ENCODE data around the gene ARHGAP1. TPM values are rescaled to one million over a fixed set of nuclear protein-coding genes. Genes with fewer than 3 reads are reported as not detected.
"Not testable (repeated sequence)": the region's sequence is repeated elsewhere in the genome, so short reads cannot be mapped to it uniquely, and the experiment has no call there.

ARHGAP1 gene
- total and polyA plus RNA-seq, 3 experiments from 2014 or later: 56.8 to 76.1 (median 56.8) TPM

GRCh38 chr11:46709351-46709750, 8.9 kb upstream of the ARHGAP1 start:
- H3K9me3 Mint-ChIP-seq; H3K4me1 ChIP-seq (ENCODE audit: insufficient read depth, low read length); H3K27me3 Mint-ChIP-seq; H3K4me1 Mint-ChIP-seq; H3K4me3 Mint-ChIP-seq; H3K27ac ChIP-seq (ENCODE audit: low read depth, low read length); POLR2A ChIA-PET; DNase-seq; H3K9me3 ChIP-seq (ENCODE audit: low read length); H3K4me3 ChIP-seq (ENCODE audit: low read length); H3K27me3 ChIP-seq (ENCODE audit: insufficient read depth, low read length, poor library complexity, severe bottlenecking): not testable (repeated sequence)
- peaks cover 17% of the 10 kb centered on the region for H3K36me3 ChIP-seq (ENCODE audit: insufficient read depth, low read length)
- peak overlapping the region in 2 of 8 donors; percentile 16 to 43 for H3K27ac Mint-ChIP-seq
- peaks cover 0 to 40% (median 7%) of the 10 kb centered on the region in 3 donors for H3K36me3 Mint-ChIP-seq
- CTCF ChIA-PET: interaction anchor here (0.7 kb wide), 1 partner anchor 466 kb away, joined by 3 read pairs; no protein-coding TSS in a partner anchor

- no peak for DNase-seq
- no peaks in the 10 kb centered on the region for H3K27me3 ChIP-seq (ENCODE audit: insufficient read depth, low read length, poor library complexity, severe bottlenecking)
- Mint-ChIP-seq H3K27me3 (no peaks in the 10 kb centered on the region), H3K9me3 (no peaks in the 10 kb centered on the region), H3K4me3 (no peak overlapping the region), H3K4me1 (peaks cover 16 to 17% (median 17%) of the 10 kb centered on the region in 3 donors), H3K36me3 (peaks cover 0 to 60% (median 8%) of the 10 kb centered on the region in 3 donors), H3K27ac (no peak overlapping the region)
- H3K9me3 ChIP-seq (ENCODE audit: low read length): no peaks in the 10 kb centered on the region
- ChIA-PET POLR2A (no interaction called here), CTCF (no interaction called here)
- peaks cover 34% of the 10 kb centered on the region for H3K36me3 ChIP-seq (ENCODE audit: insufficient read depth, low read length)
- H3K4me3 ChIP-seq (ENCODE audit: low read length): no peak overlapping the region
- peaks cover 13% of the 10 kb centered on the region for H3K4me1 ChIP-seq (ENCODE audit: insufficient read depth, low read length)
- no peak overlapping the region for H3K27ac ChIP-seq (ENCODE audit: low read depth, low read length)
These were observed 6.5 kb upstream of the ARHGAP1 start for GRCh38 chr11:46706886-46707285.

GRCh38 chr11:46705070-46705688, 4.8 kb upstream of the ARHGAP1 start:
- Mint-ChIP-seq H3K4me3 (no peak overlapping the region), H3K27ac (no peak overlapping the region), H3K36me3 (peaks cover 0 to 74% (median 8%) of the 10 kb centered on the region in 3 donors), H3K4me1 (peaks cover 25 to 32% (median 31%) of the 10 kb centered on the region in 3 donors), H3K9me3 (no peaks in the 10 kb centered on the region), H3K27me3 (no peaks in the 10 kb centered on the region)
- CTCF ChIA-PET: no interaction called here
- Histone ChIP-seq H3K27ac (ENCODE audit: low read depth, low read length) (no peak overlapping the region), H3K9me3 (ENCODE audit: low read length) (no peaks in the 10 kb centered on the region), H3K4me3 (ENCODE audit: low read length) (no peak overlapping the region), H3K36me3 (ENCODE audit: insufficient read depth, low read length) (peaks cover 34% of the 10 kb centered on the region), H3K4me1 (ENCODE audit: insufficient read depth, low read length) (peaks cover 21% of the 10 kb centered on the region), H3K27me3 (ENCODE audit: insufficient read depth, low read length, poor library complexity, severe bottlenecking) (no peaks in the 10 kb centered on the region)
- POLR2A ChIA-PET: no interaction called here
- no peak for DNase-seq

- ChIA-PET POLR2A (interaction anchor here (0.6 to 2.5 kb wide), 5 partner anchors 11 to 878 kb away, joined by 3 to 12 read pairs (median 3); partner anchors contain the start of genes HARBI1, KBTBD4 and NDUFS3), CTCF (interaction anchor here (0.8 to 3.2 kb wide), 5 partner anchors 9 to 349 kb away, joined by 3 to 10 read pairs (median 3); partner anchors contain the start of gene ATG13)
- Mint-ChIP-seq H3K9me3 (no peaks in the 10 kb centered on the region), H3K27ac (peak overlapping the region; percentile 78 to 98 (median 94)), H3K4me1 (peaks cover 42 to 67% (median 57%) of the 10 kb centered on the region in 3 donors), H3K27me3 (no peaks in the 10 kb centered on the region), H3K36me3 (peaks cover 0 to 72% (median 7%) of the 10 kb centered on the region in 3 donors), H3K4me3 (peak overlapping the region; percentile 95 to 100 (median 99))
- DNase-seq: no peak
- peaks cover 28% of the 10 kb centered on the region for H3K36me3 ChIP-seq (ENCODE audit: insufficient read depth, low read length)
- peak overlapping the region; percentile 92 for H3K27ac ChIP-seq (ENCODE audit: low read depth, low read length)
- H3K9me3 ChIP-seq (ENCODE audit: low read length): no peaks in the 10 kb centered on the region
- peaks cover 51% of the 10 kb centered on the region for H3K4me1 ChIP-seq (ENCODE audit: insufficient read depth, low read length)
- no peaks in the 10 kb centered on the region for H3K27me3 ChIP-seq (ENCODE audit: insufficient read depth, low read length, poor library complexity, severe bottlenecking)
- H3K4me3 ChIP-seq (ENCODE audit: low read length): peak overlapping the region; percentile 90
These were observed 747 bp upstream of the ARHGAP1 start for GRCh38 chr11:46701078-46701654.

GRCh38 chr11:46698597-46698996, 1.8 kb downstream of the ARHGAP1 start:
- POLR2A ChIA-PET: no interaction called here

GRCh38 chr11:46697723-46698122, 2.7 kb downstream of the ARHGAP1 start:
- H3K9me3 ChIP-seq (ENCODE audit: low read length): no peaks in the 10 kb centered on the region
- peaks cover 33% of the 10 kb centered on the region for H3K36me3 ChIP-seq (ENCODE audit: insufficient read depth, low read length)
- no peak overlapping the region for H3K4me3 ChIP-seq (ENCODE audit: low read length)
- Mint-ChIP-seq H3K27ac (peak overlapping the region; percentile 0 to 86 (median 59)), H3K36me3 (peaks cover 0 to 68% (median 2%) of the 10 kb centered on the region in 3 donors), H3K9me3 (no peaks in the 10 kb centered on the region), H3K4me3 (peak overlapping the region; percentile 9 to 99 (median 55)), H3K4me1 (peaks cover 47 to 75% (median 54%) of the 10 kb centered on the region in 3 donors), H3K27me3 (peaks cover 0 to 1% of the 10 kb centered on the region in 2 donors)
- POLR2A ChIA-PET: no interaction called here
- no peaks in the 10 kb centered on the region for H3K27me3 ChIP-seq (ENCODE audit: insufficient read depth, low read length, poor library complexity, severe bottlenecking)
- no peak overlapping the region for H3K27ac ChIP-seq (ENCODE audit: low read depth, low read length)
- CTCF ChIA-PET: interaction anchor here (1.0 kb wide), 1 partner anchor 149 kb away, joined by 3 read pairs; no protein-coding TSS in a partner anchor
- peaks cover 52% of the 10 kb centered on the region for H3K4me1 ChIP-seq (ENCODE audit: insufficient read depth, low read length)
- DNase-seq: no peak

More at GRCh38 chr11:46698597-46698996, 1.8 kb downstream of the ARHGAP1 start:
- Mint-ChIP-seq H3K36me3 (peaks cover 0 to 73% (median 4%) of the 10 kb centered on the region in 3 donors), H3K27ac (peak overlapping the region in 5 of 8 donors; percentile 63 to 83 (median 73)), H3K4me3 (peak overlapping the region in 6 of 7 donors; percentile 95 to 100 (median 99)), H3K9me3 (no peaks in the 10 kb centered on the region), H3K27me3 (peaks cover 0 to 1% of the 10 kb centered on the region in 2 donors), H3K4me1 (peaks cover 51 to 84% (median 62%) of the 10 kb centered on the region in 3 donors)
- H3K9me3 ChIP-seq (ENCODE audit: low read length): no peaks in the 10 kb centered on the region
- no peak for DNase-seq
- peaks cover 34% of the 10 kb centered on the region for H3K36me3 ChIP-seq (ENCODE audit: insufficient read depth, low read length)
- CTCF ChIA-PET: interaction anchor here (1.0 kb wide), 1 partner anchor 150 kb away, joined by 3 read pairs; no protein-coding TSS in a partner anchor
- H3K27ac ChIP-seq (ENCODE audit: low read depth, low read length): no peak overlapping the region
- no peaks in the 10 kb centered on the region for H3K27me3 ChIP-seq (ENCODE audit: insufficient read depth, low read length, poor library complexity, severe bottlenecking)
- no peak overlapping the region for H3K4me3 ChIP-seq (ENCODE audit: low read length)
- H3K4me1 ChIP-seq (ENCODE audit: insufficient read depth, low read length): peaks cover 57% of the 10 kb centered on the region

- H3K27ac Mint-ChIP-seq: peak overlapping the region in 5 of 8 donors; percentile 0 to 86 (median 60)
- no peaks in the 10 kb centered on the region for H3K9me3 ChIP-seq (ENCODE audit: low read length)
- no peaks in the 10 kb centered on the region for H3K27me3 ChIP-seq (ENCODE audit: insufficient read depth, low read length, poor library complexity, severe bottlenecking)
- ChIA-PET POLR2A (no interaction called here), CTCF (interaction anchor here (1.8 kb wide), 1 partner anchor 26 kb away, joined by 6 read pairs; no protein-coding TSS in a partner anchor)
- no peak overlapping the region for H3K27ac ChIP-seq (ENCODE audit: low read depth, low read length)
- H3K27me3 Mint-ChIP-seq: peaks cover 0 to 1% of the 10 kb centered on the region in 2 donors
- H3K36me3 Mint-ChIP-seq: peaks cover 0 to 67% (median 2%) of the 10 kb centered on the region in 3 donors
- H3K4me3 Mint-ChIP-seq: peak overlapping the region in 5 of 7 donors; percentile 9 to 99 (median 55)
- H3K9me3 Mint-ChIP-seq: no peaks in the 10 kb centered on the region
- peaks cover 42 to 71% (median 50%) of the 10 kb centered on the region in 3 donors for H3K4me1 Mint-ChIP-seq
- no peak overlapping the region for H3K4me3 ChIP-seq (ENCODE audit: low read length)
- H3K4me1 ChIP-seq (ENCODE audit: insufficient read depth, low read length): peaks cover 48% of the 10 kb centered on the region
- H3K36me3 ChIP-seq (ENCODE audit: insufficient read depth, low read length): peaks cover 29% of the 10 kb centered on the region
- DNase-seq: no peak
These were observed 3.1 kb downstream of the ARHGAP1 start for GRCh38 chr11:46697303-46697702.

- H3K9me3 ChIP-seq (ENCODE audit: low read length): no peaks in the 10 kb centered on the region
- no peak overlapping the region for H3K4me3 ChIP-seq (ENCODE audit: low read length)
- Mint-ChIP-seq H3K4me1 (peaks cover 35 to 60% (median 39%) of the 10 kb centered on the region in 3 donors), H3K27me3 (peaks cover 0 to 1% of the 10 kb centered on the region in 2 donors), H3K4me3 (no peak overlapping the region), H3K27ac (peak overlapping the region in 3 of 8 donors; percentile 39 to 75 (median 62)), H3K36me3 (peaks cover 0 to 67% (median 2%) of the 10 kb centered on the region in 3 donors), H3K9me3 (no peaks in the 10 kb centered on the region)
- H3K4me1 ChIP-seq (ENCODE audit: insufficient read depth, low read length): peaks cover 37% of the 10 kb centered on the region
- POLR2A ChIA-PET: no interaction called here
- DNase-seq: no peak
- CTCF ChIA-PET: interaction anchor here (1.8 kb wide), 1 partner anchor 25 kb away, joined by 6 read pairs; no protein-coding TSS in a partner anchor
- H3K36me3 ChIP-seq (ENCODE audit: insufficient read depth, low read length): peaks cover 28% of the 10 kb centered on the region
- no peaks in the 10 kb centered on the region for H3K27me3 ChIP-seq (ENCODE audit: insufficient read depth, low read length, poor library complexity, severe bottlenecking)
- H3K27ac ChIP-seq (ENCODE audit: low read depth, low read length): no peak overlapping the region
These were observed 4.2 kb downstream of the ARHGAP1 start for GRCh38 chr11:46696212-46696558.

All from CD8-positive, alpha-beta memory T cell (primary cell).